GM19240 (cell line): ENCODE data around the gene OR52H1.

Experiments
- DNase-seq: peaks from one replicate; pipeline ENCODE4 v3.0.0; 2011; ENCODE audit warnings: low spot score; ENCODE audit not compliant: insufficient read length

Gene OR52H1

GRCh38 chr11:5534046-5534445 lies 14.3 kb downstream of the OR52H1 start:
- DNase-seq = no peak

- no peak for DNase-seq
Observed at GRCh38 chr11:5531053-5531831, 17.1 kb downstream of the OR52H1 start.

- DNase-seq = no peak
Observed at GRCh38 chr11:5528495-5528894, 19.8 kb downstream of the OR52H1 start.

GRCh38 chr11:5527716-5528115 lies 20.6 kb downstream of the OR52H1 start:
- DNase-seq = no peak

- no peak for DNase-seq
Observed at GRCh38 chr11:5524756-5525155, 23.6 kb downstream of the OR52H1 start.

GRCh38 chr11:5522308-5522707 lies 26.0 kb downstream of the OR52H1 start:
- DNase-seq = no peak

- DNase-seq = no peak
Observed at GRCh38 chr11:5521540-5521939, 26.8 kb downstream of the OR52H1 start.

- DNase-seq = no peak
Observed at GRCh38 chr11:5516599-5516998, 31.7 kb downstream of the OR52H1 start, which contains the start of gene UBQLNL. Gene UBQLNL (minus strand): TSS chr11:5516699. CDS start chr11:5516441, 258 bp downstream.

- no peak for DNase-seq
Observed at GRCh38 chr11:5514841-5515240, 33.5 kb downstream of the OR52H1 start.

- DNase-seq = no peak
Observed at GRCh38 chr11:5509803-5510202, 38.5 kb downstream of the OR52H1 start, which contains the start of gene UBQLN3. Gene UBQLN3 (minus strand): TSS chr11:5509957. CDS start chr11:5509558, 399 bp downstream.

GRCh38 chr11:5508605-5509004 lies 39.7 kb downstream of the OR52H1 start:
- no peak for DNase-seq

GRCh38 chr11:5507933-5508305 lies 40.4 kb downstream of the OR52H1 start:
- DNase-seq = no peak

GRCh38 chr11:5507177-5507932 lies 41.0 kb downstream of the OR52H1 start:
- DNase-seq = no peak

GRCh38 chr11:5505363-5506048 lies 42.8 kb downstream of the OR52H1 start:
- no peak for DNase-seq

GRCh38 chr11:5504403-5504921 lies 43.9 kb downstream of the OR52H1 start:
- no peak for DNase-seq

GRCh38 chr11:5500393-5500801 lies 47.9 kb downstream of the OR52H1 start:
- no peak for DNase-seq

- DNase-seq = no peak
Observed at GRCh38 chr11:5499671-5500070, 48.7 kb downstream of the OR52H1 start.
